ENCODE data around the gene GABARAPL2. TPM values are rescaled to one million over a fixed set of nuclear protein-coding genes. Genes with fewer than 3 reads are reported as not detected.
"Not testable (repeated sequence)": the region's sequence is repeated elsewhere in the genome, so short reads cannot be mapped to it uniquely, and the experiment has no call there.

Gene GABARAPL2
- total and polyA plus RNA-seq, 2 donors (not counting 1 experiment from before 2014, with no cell fraction given): 73.0 to 84.9 TPM

GRCh38 chr16:75546293-75546692, 19.9 kb upstream of the GABARAPL2 start:
- 99% methylated on average over 7 of the region's 7 CpGs for WGBS (ENCODE audit: insufficient coverage)

GRCh38 chr16:75548456-75548855, 17.7 kb upstream of the GABARAPL2 start:
- H3K27ac Mint-ChIP-seq; H3K4me3 Mint-ChIP-seq; CTCF ChIA-PET; H3K27ac ChIP-seq (ENCODE audit: low read length in 2 of 2); H3K9me3 Mint-ChIP-seq (ENCODE audit: insufficient read depth); H3K36me3 ChIP-seq (replicated peaks in 1 of 2; ENCODE audit: control extremely low read depth in 1 of 2, control insufficient read depth in 1 of 2, extremely low read depth in 1 of 2, insufficient read depth in 2 of 2, low read length in 1 of 2); intact Hi-C loops (cut with micrococcal nuclease); POLR2A ChIA-PET; H2AFZ ChIP-seq (ENCODE audit: insufficient read depth, low read depth, low read length, poor library complexity, severe bottlenecking); H3K4me1 ChIP-seq (ENCODE audit: control insufficient read depth in 2 of 2, insufficient read depth in 2 of 2, low read length in 2 of 2); H3K4me3 ChIP-seq (ENCODE audit: control extremely low read depth in 1 of 5, extremely low read depth in 1 of 5, insufficient read depth in 1 of 5, low read depth in 2 of 5, low read length in 4 of 5); H3K9me3 ChIP-seq (ENCODE audit: control extremely low read depth in 1 of 3, control insufficient read depth in 2 of 3, insufficient read depth in 1 of 3, low read length in 2 of 3); H3K4me1 Mint-ChIP-seq; H3K27me3 ChIP-seq (replicated peaks in 1 of 4; ENCODE audit: control extremely low read depth in 1 of 4, control insufficient read depth in 3 of 4, insufficient read depth in 4 of 4, low read length in 3 of 4); DNase-seq; ATAC-seq (ENCODE audit: low read depth); H3K79me2 ChIP-seq (ENCODE audit: control insufficient read depth, insufficient read depth, low read length); H3K4me2 ChIP-seq (replicated peaks; ENCODE audit: low read depth, low read length, poor library complexity, severe bottlenecking); H3K9ac ChIP-seq (ENCODE audit: low read length); H4K20me1 ChIP-seq (ENCODE audit: control insufficient read depth, insufficient read depth, low read length, poor library complexity, severe bottlenecking); H3K27me3 Mint-ChIP-seq: not testable (repeated sequence)
- WGBS (ENCODE audit: insufficient coverage): 100% methylated on average over 2 of the region's 9 CpGs

More at GRCh38 chr16:75546293-75546692, 19.9 kb upstream of the GABARAPL2 start:
- Mint-ChIP-seq H3K4me3 (no peak overlapping the region), H3K27ac (no peak overlapping the region), H3K9me3 (ENCODE audit: insufficient read depth) (no peaks in the 10 kb centered on the region), H3K4me1 (peaks cover 9% of the 10 kb centered on the region), H3K27me3 (no peaks in the 10 kb centered on the region)
- H3K9ac ChIP-seq (ENCODE audit: low read length): no peak overlapping the region
- intact Hi-C loops (cut with micrococcal nuclease): no loop called here
- no peaks in the 10 kb centered on the region for H3K79me2 ChIP-seq (ENCODE audit: control insufficient read depth, insufficient read depth, low read length)
- POLR2A ChIA-PET: no interaction called here
- no peak overlapping the region for H3K4me2 ChIP-seq (replicated peaks; ENCODE audit: low read depth, low read length, poor library complexity, severe bottlenecking)
- no peaks in the 10 kb centered on the region for H3K9me3 ChIP-seq (ENCODE audit: control extremely low read depth in 1 of 3, control insufficient read depth in 2 of 3, insufficient read depth in 1 of 3, low read length in 2 of 3)
- no peak for ATAC-seq (ENCODE audit: low read depth)
- H2AFZ ChIP-seq (ENCODE audit: insufficient read depth, low read depth, low read length, poor library complexity, severe bottlenecking): no peak overlapping the region
- DNase-seq: no peak
- H3K4me1 ChIP-seq (ENCODE audit: control insufficient read depth in 2 of 2, insufficient read depth in 2 of 2, low read length in 2 of 2): peaks cover 6 to 9% of the 10 kb centered on the region in 2 donors
- no peak overlapping the region for H3K4me3 ChIP-seq (ENCODE audit: control extremely low read depth in 1 of 5, extremely low read depth in 1 of 5, insufficient read depth in 1 of 5, low read depth in 2 of 5, low read length in 4 of 5)
- no peaks in the 10 kb centered on the region for H4K20me1 ChIP-seq (ENCODE audit: control insufficient read depth, insufficient read depth, low read length, poor library complexity, severe bottlenecking)
- H3K27me3 ChIP-seq (replicated peaks in 1 of 4; ENCODE audit: control extremely low read depth in 1 of 4, control insufficient read depth in 3 of 4, insufficient read depth in 4 of 4, low read length in 3 of 4): no peaks in the 10 kb centered on the region
- H3K36me3 ChIP-seq (replicated peaks in 1 of 2; ENCODE audit: control extremely low read depth in 1 of 2, control insufficient read depth in 1 of 2, extremely low read depth in 1 of 2, insufficient read depth in 2 of 2, low read length in 1 of 2): no peaks in the 10 kb centered on the region
- no peak overlapping the region for H3K27ac ChIP-seq (ENCODE audit: low read length in 2 of 2)
- CTCF ChIA-PET: interaction anchor here (0.7 kb wide), 1 partner anchor 29 kb away, joined by 3 read pairs; no protein-coding TSS in a partner anchor
- TF ChIP-seq CTCF (IDR thresholded peaks at IDR 0.05) (no peak), EZH2 (IDR thresholded peaks at IDR 0.05; ENCODE audit: borderline replicate concordance, insufficient read depth, low read depth, low read length, poor library complexity, severe bottlenecking) (no peak)
